GM18858 (cell line): ENCODE measurements around the gene F2RL3.
"Not testable (repeated sequence)": the region's sequence is repeated elsewhere in the genome, so short reads cannot be mapped to it uniquely, and the experiment has no call there.

Experiments used
- ATAC-seq: cut with Tn5 transposase; IDR thresholded peaks from one replicate; pipeline ENCODE4 v1.9.1; 2021; ENCODE audit not compliant: unreplicated experiment

F2RL3 gene

DNA sequence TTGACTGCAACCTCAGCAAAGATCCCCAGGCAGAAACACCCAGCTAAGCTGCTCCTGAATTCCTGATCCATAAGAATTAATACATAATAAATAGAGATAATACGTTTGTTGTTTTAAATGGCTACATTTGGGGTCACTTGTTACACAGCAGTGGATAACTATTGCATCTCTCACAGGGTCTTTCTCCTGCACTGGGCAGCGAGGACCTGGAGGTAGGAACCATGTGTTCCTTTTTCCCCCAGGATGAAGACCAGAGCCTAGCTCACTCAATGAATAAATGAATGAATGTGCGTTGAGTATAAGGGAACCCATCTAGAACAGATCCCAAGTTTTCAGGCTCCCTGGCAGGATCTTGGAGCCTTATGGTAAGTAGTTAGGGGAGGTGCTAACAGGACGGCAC, 30.7 kb downstream of the F2RL3 start:
- no peak for ATAC-seq

DNA sequence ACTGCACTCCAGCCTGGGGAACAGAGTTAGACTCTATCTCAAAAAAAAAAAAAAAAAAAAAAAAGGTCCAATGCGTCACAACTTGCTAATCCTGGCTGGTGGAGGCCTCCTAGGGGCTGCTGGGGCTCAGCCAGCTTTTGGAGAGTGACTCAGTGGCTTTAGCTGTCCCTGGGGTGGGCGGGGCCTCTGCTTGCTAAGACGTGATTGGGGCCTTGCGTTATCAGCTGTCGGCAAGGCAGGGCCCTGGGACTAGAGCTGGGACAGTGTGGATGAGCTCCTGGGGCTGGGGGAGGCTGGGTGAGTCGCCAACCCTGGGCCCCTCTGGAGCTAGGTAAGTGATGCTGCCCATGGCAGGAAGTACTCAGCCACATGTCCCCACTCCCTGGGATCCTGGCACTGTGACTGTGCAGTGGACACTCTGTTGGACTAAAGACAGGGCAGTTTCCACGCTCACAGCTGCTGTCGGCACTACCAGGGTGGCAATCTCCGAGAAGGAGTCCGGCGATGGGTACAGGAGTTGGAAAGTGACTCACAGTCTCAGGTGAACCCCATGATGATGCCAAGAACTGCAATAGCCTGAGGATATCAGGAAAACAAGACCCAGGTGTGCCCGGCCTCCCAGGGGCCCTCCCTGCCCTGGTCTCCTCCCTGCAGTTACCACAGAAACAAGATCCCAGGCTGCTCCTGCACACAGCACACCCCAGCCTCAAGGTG, 32.2 kb downstream of the F2RL3 start:
- ATAC-seq: no peak

DNA sequence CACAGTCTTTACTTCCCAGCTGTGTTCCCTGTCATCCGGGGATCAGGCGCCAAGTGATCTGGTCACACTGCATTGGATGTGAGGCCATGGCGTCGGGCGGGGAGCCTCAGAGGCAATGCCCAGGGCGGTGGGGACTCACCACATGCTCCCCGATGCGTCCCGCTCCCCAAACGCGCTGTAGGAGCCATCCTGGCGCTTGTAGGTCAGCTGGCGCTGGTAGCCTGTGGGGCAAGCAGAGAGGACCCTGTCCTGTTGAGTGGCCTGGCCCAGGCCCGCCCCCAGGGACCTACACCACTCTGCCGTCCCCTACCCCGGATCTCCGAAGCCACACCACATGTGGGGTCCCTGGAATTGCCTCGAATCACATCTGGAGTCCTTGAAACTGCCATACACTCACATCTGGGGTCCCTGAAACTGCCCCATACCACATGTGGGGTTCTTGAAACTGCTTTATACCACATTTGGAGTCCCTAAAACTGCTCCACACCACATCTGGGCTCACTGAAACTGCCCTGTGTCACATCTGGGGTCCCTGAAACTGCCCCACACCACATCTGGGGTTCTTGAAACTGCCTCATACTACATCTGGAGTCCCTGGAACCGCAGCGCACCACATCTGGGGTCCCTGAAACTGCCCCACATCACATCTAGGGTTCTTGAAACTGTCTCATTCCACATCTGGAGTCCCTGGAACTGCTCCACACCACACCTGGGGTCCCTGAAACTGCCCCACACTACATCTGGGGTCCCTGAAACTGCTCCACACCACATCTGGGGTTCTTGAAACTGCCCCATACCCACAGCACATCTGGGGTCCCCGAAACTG, 33.2 kb downstream of the F2RL3 start:
- no peak for ATAC-seq

DNA sequence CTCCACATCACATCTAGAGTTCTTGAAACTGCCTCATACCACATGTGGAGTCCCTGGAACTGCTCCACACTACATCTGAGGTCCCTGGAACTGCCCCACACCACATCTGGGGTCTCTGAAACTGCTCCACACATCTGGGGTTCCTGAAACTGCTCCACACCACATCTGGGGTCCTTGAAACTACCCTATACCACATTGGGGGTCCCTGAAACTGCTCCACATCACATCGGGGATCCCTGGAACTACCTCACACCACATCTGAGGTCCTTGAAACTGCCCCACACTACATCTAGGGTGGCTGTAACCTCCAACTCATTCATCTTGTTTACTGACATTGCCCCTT, 33.8 kb downstream of the F2RL3 start:
- no peak for ATAC-seq

DNA sequence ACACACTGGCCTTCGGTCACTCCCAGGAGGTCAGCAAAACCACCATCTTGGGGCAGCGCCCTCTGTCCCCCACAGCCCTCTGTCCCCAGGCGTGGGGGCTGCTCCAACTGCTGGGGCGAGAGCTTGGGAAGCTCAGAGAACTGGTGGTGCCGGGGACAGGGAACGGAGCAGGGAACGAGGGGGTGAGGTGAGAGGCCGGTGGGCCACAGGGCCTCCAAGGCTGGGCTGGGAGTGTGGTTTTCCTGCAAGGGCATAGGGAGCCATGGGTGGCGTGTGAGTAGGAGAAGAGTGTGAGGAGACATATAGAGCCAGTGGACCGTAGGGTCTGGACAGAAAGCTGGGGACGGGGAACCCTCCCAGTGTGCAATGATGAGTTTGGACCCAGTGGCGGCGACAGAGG, 34.1 kb downstream of the F2RL3 start:
- no peak for ATAC-seq

DNA sequence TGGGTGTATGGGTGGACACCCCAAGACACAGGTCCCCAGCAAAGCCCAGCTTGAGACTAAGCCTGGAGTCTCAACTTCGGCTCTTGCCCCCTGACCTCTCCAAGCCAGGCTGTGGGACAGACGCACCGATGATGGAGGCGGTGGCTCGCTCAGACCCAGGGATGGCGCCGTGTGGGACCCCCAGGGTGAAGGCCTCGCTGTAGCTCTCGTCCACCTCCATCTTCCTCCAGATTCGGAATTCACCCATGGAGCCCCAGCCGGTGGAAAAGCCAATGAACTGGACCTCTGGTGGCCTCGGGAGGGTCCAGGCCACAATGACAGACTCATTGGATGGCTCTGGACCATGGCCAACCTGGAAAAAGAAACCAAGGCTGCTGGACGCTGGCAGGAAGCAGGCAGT, 39.1 kb downstream of the F2RL3 start:
- ATAC-seq: no peak

DNA sequence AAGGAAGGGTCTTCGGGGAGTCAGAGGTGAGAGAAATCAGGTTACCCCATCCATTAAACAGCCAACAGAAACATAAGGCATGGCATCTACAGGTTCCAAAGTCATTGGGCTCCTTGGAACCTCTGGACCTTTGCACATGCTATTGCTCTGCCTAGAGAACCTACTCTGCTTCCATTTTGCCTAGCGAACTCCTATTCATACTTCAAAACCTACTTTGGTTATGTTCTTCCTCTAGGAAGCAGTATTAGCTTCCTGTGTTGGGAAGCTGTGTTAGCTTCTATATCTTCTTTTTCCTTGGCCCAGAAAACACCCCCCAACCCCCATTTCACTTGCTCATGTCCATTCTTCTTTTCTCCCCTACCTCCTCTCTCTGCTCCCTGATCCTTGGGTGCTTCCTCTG, 39.6 kb downstream of the F2RL3 start:
- no peak for ATAC-seq

DNA sequence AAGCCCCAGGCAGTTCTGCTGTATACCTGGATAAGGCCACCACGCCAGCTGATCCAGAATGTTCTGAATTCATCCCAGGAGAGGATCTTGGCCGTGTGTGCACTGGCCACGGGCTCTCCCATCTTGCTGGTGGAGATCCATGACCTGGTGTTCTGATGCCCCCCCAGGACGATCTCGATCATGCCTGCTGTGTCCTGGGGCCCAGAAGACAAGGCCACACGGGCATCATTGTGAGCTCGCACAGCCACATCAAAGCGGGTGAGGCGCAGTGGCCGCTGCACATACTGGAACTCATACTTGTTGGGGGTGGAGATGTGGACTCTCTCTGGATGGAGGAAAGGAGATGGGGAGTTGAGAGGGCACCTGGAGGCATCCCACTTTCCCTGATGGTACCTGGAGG, 40.1 kb downstream of the F2RL3 start:
- ATAC-seq: no peak

DNA sequence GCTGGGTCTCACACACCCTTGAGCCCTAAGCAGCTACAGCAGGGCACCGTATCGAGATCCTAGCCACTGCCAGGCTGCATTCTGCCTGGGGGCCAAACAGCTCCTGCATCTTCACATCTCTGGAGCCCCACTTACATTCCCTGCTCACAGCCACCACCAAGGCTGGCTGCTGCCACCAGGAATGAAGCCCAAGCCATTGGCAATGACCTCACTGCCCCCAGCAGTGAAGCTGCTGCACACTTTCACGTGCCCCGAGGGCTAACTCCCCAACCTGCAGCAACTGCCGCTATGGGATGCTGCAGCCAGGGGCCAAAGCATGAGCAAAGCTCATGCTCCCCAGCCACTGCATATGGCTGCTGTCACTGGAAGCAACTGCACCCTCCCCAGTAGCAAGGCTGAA, 42.0 kb downstream of the F2RL3 start:
- ATAC-seq: no peak

DNA sequence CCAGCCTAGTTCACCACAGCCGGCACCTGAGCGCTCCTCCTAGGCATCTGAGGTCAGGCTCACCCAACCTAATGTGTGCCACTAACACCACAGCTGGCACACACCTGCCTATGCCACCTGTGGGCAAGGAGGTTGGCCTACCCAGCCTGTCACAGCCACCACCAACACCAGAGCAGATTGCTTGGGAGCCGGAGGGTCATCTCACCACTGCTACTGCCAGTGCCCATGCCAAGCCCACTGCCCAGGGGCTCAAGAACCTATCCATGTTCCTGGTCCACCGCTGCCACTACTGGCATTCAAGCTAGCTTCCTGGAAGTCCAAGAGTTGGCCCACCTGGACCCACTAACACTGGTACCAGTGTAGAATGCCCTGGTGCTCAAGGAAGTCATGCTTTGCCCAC, 42.5 kb downstream of the F2RL3 start:
- no peak for ATAC-seq

DNA sequence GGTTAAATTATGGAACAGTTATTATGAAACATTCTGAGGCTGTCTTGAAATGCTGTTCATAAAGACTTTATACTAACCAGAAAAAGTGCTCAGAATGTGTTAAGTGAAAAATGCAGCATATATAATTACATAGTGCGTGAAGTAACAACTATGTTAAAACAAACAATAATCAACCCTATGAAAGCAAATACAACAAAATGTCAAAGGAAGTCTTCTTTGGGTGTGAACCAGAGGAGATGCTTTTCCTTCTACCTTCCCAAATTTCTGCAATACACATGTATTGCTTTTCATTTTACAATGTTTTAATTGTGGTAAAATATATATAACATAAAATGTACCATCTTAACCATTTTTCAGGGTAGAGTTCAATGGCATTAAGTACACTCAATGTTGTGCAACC, 45.7 kb downstream of the F2RL3 start:
- no peak for ATAC-seq

DNA sequence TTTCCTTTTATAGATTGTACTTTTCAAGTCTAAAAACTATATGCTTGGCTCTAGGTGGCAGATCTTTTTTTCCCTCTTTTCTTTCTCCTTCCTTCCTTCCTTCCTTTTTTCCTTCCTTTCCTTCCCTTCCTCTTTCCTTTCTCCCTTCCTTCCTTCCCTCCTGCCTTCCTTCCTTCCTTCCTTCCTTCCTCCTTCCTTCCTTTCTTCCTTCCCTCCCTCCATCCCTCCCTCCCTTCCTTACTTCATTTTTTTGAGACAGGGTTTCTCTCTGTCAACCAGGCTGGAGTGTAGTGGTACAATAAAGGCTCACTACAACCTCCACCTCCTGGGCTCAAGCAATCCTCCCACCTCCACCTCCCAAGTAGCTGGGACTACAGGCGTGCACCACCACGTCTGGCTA, 48.1 kb downstream of the F2RL3 start:
- no peak for ATAC-seq

DNA sequence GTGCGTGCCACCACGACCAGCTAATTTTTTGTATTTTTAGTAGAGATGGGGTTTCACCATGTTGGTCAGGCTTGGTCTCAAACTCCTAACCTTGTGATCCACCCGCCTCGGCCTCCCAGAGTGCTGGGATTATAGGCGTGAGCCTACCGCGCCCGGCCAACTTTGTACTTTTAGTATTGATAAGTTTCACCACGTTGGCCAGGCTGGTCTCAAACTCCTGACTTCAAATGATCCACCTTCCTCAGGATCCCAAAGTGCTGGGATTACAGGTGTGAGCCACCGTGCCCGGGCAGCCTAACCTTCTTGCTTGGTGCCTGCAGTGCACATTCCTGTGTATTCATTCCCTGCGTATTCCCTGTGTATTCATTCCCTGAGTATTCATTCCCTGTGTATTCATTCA, 49.0 kb downstream of the F2RL3 start:
- not testable (repeated sequence) for ATAC-seq

DNA sequence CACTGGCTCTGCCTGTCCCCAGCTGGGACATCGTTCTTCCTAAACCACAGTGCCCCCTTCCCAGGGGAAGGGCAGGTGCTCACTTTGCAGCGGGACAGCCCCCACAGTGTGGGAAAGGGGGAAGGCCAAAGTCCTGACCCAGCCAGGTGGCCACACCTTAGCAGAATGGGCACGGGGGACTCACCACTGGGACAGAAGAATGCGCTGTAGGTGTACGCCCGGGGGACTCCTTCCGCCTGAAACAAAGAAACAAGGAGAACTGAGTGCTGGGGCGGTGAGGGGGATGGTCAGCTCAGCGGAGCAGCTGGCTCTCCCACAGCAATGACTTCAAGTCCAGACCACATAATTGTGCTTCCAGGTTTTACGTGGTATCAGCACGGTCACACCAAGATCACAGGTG, 49.4 kb downstream of the F2RL3 start:
- ATAC-seq: no peak

DNA sequence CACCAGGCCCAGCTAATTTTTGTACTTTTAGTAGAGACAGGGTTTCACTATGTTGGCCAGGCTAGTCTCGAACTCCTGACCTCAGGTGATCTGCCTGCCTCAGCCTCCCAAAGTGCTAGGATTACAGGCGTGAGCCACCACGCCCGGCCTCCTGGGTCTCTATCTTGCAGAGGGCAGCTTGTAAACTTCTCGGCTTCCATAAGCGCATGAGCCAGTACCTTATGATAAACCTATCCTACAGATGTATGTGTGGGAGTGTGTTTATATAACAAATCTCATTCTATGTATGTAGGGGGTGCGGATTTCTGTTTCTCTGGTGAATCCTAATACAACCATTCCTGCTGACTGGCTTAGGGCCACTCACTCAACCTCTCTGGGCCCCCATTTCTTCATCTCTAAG, 51.3 kb downstream of the F2RL3 start:
- not testable (repeated sequence) for ATAC-seq

DNA sequence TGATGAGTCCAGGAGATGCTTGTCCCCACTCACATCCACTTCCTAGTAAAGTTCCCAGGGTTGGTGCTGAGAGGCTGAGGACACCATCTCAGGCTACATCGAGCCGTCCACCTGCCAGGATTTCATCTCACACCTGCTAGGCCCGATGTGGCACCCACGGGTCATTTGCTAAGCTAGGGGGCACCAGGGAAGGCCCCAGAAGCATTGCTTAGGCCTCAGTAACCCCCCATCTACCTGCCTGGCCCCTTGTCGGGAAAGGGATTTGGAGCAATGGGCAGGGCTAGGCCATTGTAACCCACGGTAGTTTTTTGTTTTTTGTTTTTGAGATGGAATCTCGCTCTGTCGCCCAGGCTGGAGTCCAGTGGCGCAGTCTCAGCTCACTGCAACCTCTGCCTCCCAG, 51.8 kb downstream of the F2RL3 start:
- ATAC-seq: no peak
